GM10266 (cell line): ENCODE data around the gene RAD17.
"Not testable (repeated sequence)": the region's sequence is repeated elsewhere in the genome, so short reads cannot be mapped to it uniquely, and the experiment has no call there.

Experiments
- DNase-seq: peaks from one replicate; pipeline ENCODE4 v3.0.0; 2012; ENCODE audit errors: extremely low spot score
- TF ChIP-seq, protein P1 (sequence below): IDR thresholded peaks from 2 replicates; pipeline ENCODE4 v1.5.1; 2012; ENCODE audit warnings: mild to moderate bottlenecking, low read depth; ENCODE audit not compliant: control insufficient read depth, insufficient read depth; ENCODE audit errors: missing control alignments

Gene RAD17

GRCh38 chr5:69369340-69370121 lies at the start of gene RAD17, which contains the start of the genes AK6 and TAF9:
RAD17 (plus strand) TSS chr5:69369818; CDS start chr5:69372209, 2,391 bp downstream.
AK6 (minus strand) TSS chr5:69369520; CDS start chr5:69369490, 30 bp downstream.
TAF9 (minus strand) TSS chr5:69369520; CDS start chr5:69365737, 3,783 bp downstream.
- DNase-seq, result peak; percentile 90
- TF ChIP-seq, protein P1, sequence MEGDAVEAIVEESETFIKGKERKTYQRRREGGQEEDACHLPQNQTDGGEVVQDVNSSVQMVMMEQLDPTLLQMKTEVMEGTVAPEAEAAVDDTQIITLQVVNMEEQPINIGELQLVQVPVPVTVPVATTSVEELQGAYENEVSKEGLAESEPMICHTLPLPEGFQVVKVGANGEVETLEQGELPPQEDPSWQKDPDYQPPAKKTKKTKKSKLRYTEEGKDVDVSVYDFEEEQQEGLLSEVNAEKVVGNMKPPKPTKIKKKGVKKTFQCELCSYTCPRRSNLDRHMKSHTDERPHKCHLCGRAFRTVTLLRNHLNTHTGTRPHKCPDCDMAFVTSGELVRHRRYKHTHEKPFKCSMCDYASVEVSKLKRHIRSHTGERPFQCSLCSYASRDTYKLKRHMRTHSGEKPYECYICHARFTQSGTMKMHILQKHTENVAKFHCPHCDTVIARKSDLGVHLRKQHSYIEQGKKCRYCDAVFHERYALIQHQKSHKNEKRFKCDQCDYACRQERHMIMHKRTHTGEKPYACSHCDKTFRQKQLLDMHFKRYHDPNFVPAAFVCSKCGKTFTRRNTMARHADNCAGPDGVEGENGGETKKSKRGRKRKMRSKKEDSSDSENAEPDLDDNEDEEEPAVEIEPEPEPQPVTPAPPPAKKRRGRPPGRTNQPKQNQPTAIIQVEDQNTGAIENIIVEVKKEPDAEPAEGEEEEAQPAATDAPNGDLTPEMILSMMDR, result no peak

GRCh38 chr5:69326365-69326764 lies 43.3 kb upstream of the RAD17 start:
- TF ChIP-seq, protein P1, result no peak
- DNase-seq, result no peak

DNA sequence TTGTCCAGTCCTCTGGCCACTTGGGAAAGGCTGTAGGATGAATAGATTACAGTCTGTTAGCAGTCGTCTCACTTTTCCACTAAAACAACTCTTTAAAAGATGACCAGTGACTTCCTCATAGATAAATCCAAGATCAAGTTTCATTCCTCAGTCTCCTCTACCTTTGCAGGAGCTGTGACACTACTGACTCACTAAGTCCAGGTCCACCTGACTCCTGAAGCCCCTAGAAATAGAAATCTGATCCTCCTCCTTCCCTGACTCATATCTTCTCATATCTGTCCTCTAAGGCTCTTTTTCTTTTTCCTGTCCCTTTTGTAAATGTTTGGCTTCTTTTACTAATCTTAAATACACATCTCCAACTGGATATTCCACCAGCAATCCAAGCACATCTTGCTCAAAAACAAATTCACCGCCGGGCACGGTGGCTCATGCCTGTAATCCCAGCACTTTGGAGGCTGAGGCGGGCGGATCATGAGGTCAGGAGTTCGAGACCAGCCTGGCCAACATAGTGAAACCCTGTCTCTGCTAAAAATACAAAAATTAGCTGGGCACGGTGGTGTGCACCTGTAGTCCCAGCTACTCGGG lies 39.6 kb upstream of the RAD17 start:
- TF ChIP-seq, protein P1, result no peak
- no peak for DNase-seq

GRCh38 chr5:69331528-69332445 lies 37.8 kb upstream of the RAD17 start:
- DNase-seq, result no peak
- TF ChIP-seq, protein P1, result no peak

GRCh38 chr5:69333668-69334315 lies 35.8 kb upstream of the RAD17 start:
- DNase-seq, result not testable (repeated sequence)

DNA sequence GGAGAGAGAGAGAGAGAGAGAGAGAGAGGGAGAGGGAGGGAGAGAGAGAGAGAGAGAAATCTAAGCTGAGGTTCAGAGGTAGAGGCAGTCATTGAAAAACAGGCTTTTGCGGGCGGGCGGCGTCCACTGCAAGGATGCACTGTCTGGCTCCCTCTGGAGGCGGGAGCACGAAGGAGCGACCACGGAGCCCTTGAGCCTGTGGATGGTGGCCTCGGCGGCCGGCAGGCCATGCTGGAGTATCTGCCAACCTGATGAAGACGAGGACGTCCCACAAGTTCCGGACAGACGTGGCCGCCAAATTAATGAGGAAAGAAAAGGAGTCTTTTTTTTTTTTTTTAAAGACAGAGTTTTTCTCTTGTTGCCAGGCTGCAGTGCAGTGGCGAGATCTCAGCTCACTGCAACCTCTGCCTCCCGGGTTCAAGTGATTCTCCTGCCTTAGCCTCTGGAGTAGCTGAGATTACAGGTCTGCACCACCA lies 34.8 kb upstream of the RAD17 start:
- DNase-seq, result peak; percentile 80
- TF ChIP-seq, protein P1, result peak; percentile 83

DNA sequence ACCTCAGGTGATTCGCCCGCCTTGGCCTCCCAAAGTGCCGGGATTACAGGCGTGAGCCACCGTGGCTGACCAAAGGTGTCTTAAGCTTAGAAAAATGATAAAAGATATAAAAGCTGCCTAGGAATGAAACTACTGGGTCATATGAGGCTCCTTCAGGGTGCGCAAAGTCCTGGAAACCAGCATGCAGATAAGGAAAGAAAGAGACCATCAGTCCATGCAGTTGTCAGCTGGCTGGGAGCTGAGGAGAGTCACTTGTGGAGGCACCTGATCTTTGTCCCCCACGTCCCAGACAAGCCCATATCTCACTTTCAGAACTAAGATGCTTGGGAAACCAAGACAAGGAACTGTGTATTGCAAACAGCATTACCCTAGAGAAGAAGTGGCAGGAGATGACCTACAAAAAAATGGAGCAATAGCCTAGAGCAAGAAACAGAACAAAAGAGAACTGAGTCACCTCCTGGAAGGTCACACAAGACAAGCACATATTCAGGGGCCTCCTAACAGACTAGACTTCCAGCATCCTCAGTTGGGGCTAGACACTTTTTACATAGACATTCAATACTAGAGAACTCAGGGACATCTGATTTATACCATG lies 34.2 kb upstream of the RAD17 start:
- TF ChIP-seq, protein P1, result no peak

More for the DNA sequence above, 34.2 kb upstream of the RAD17 start:
- no peak for DNase-seq
